ENCODE data around the gene ABCC1. TPM values are rescaled to one million over a fixed set of nuclear protein-coding genes. Genes with fewer than 3 reads are reported as not detected.

ABCC1 gene
- total RNA-seq, 1 experiment from 2014 or later, result 61.9 TPM

DNA sequence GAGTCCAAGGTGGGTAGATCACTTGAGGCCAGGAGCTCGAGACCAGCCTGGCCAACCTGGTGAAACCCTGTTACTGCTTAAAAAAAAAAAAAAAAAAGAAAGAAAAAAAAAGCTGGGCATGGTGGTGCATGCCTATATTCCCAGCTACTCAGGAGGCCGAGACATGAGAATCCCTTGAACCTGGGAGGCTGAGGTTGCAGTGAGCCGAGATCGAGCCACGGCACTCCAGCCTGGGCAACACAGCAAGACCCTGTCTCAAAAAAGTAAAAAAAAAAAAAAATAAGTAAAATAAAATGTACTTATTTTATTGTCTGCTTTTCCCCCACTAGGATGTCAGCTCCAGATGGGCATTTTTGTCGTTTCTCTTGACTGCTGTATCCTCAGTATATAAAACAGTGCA is 107.7 kb downstream of the ABCC1 start:
- DNase-seq (ENCODE audit: low spot score), result no peak
- ChIA-PET CTCF (no interaction called here), POLR2A (no interaction called here)
- Mint-ChIP-seq H3K27ac (no peak overlapping the region), H3K36me3 (peaks cover 50% of the 10 kb centered on the region), H3K9me3 (no peaks in the 10 kb centered on the region), H3K27me3 (ENCODE audit: low read depth) (no peaks in the 10 kb centered on the region), H3K4me1 (no peaks in the 10 kb centered on the region), H3K4me3 (no peak overlapping the region)
- TF ChIP-seq JUN (CRISPR knock-in tag; IDR thresholded peaks at IDR 0.05) (no peak), ZNF121 (CRISPR knock-in tag; IDR thresholded peaks at IDR 0.05) (0 out of 2 replicates have a peak, but pooled peaks have one; percentile 35)
- ATAC-seq, result no peak

DNA sequence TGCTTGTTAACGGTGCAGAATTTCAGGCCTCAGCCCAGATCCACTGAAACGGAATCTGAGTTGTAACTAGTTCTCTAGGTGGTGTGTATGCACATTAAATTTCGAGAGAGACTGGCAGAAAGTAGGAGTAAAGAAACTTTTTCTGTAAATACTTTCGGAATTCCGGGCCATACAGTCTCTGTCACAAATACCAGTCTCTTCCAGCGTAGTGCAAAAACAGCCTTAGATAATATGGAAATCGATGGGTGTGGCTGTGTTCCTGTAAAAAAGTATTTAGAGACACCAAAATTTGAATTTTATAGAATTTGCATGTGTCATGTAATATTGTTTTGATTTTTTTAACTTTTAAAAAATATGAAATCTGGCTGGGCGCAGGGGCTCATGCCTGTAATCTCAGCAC is 109.7 kb downstream of the ABCC1 start:
- CTCF ChIA-PET, result no interaction called here
- POLR2A ChIA-PET, result no interaction called here
- Mint-ChIP-seq H3K27ac (no peak overlapping the region), H3K4me1 (no peaks in the 10 kb centered on the region), H3K4me3 (no peak overlapping the region), H3K36me3 (peaks cover 49% of the 10 kb centered on the region), H3K27me3 (ENCODE audit: low read depth) (no peaks in the 10 kb centered on the region), H3K9me3 (no peaks in the 10 kb centered on the region)
- TF ChIP-seq, protein P1, sequence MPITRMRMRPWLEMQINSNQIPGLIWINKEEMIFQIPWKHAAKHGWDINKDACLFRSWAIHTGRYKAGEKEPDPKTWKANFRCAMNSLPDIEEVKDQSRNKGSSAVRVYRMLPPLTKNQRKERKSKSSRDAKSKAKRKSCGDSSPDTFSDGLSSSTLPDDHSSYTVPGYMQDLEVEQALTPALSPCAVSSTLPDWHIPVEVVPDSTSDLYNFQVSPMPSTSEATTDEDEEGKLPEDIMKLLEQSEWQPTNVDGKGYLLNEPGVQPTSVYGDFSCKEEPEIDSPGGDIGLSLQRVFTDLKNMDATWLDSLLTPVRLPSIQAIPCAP (CRISPR knock-in tag; IDR thresholded peaks at IDR 0.05), result no peak
- TF ChIP-seq GTF2I (CRISPR knock-in tag; conservative IDR thresholded peaks at IDR 0.05), result no peak
- TF ChIP-seq, protein P2, sequence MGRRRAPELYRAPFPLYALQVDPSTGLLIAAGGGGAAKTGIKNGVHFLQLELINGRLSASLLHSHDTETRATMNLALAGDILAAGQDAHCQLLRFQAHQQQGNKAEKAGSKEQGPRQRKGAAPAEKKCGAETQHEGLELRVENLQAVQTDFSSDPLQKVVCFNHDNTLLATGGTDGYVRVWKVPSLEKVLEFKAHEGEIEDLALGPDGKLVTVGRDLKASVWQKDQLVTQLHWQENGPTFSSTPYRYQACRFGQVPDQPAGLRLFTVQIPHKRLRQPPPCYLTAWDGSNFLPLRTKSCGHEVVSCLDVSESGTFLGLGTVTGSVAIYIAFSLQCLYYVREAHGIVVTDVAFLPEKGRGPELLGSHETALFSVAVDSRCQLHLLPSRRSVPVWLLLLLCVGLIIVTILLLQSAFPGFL (CRISPR knock-in tag; IDR thresholded peaks at IDR 0.05; ENCODE audit: borderline replicate concordance), result no peak
- TF ChIP-seq NFE2L1 (CRISPR knock-in tag; IDR thresholded peaks at IDR 0.05), result no peak
- TF ChIP-seq, protein P3, sequence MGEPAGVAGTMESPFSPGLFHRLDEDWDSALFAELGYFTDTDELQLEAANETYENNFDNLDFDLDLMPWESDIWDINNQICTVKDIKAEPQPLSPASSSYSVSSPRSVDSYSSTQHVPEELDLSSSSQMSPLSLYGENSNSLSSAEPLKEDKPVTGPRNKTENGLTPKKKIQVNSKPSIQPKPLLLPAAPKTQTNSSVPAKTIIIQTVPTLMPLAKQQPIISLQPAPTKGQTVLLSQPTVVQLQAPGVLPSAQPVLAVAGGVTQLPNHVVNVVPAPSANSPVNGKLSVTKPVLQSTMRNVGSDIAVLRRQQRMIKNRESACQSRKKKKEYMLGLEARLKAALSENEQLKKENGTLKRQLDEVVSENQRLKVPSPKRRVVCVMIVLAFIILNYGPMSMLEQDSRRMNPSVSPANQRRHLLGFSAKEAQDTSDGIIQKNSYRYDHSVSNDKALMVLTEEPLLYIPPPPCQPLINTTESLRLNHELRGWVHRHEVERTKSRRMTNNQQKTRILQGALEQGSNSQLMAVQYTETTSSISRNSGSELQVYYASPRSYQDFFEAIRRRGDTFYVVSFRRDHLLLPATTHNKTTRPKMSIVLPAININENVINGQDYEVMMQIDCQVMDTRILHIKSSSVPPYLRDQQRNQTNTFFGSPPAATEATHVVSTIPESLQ (CRISPR knock-in tag; IDR thresholded peaks at IDR 0.05), result no peak
- no peak for TF ChIP-seq SMAD4 (CRISPR knock-in tag; IDR thresholded peaks at IDR 0.05)
- TF ChIP-seq ZNF671 (CRISPR knock-in tag; IDR thresholded peaks at IDR 0.05), result no peak
- TF ChIP-seq, protein P4, sequence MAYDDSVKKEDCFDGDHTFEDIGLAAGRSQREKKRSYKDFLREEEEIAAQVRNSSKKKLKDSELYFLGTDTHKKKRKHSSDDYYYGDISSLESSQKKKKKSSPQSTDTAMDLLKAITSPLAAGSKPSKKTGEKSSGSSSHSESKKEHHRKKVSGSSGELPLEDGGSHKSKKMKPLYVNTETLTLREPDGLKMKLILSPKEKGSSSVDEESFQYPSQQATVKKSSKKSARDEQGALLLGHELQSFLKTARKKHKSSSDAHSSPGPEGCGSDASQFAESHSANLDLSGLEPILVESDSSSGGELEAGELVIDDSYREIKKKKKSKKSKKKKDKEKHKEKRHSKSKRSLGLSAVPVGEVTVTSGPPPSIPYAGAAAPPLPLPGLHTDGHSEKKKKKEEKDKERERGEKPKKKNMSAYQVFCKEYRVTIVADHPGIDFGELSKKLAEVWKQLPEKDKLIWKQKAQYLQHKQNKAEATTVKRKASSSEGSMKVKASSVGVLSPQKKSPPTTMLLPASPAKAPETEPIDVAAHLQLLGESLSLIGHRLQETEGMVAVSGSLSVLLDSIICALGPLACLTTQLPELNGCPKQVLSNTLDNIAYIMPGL (CRISPR knock-in tag; IDR thresholded peaks at IDR 0.05), result no peak
- TF ChIP-seq, protein P5, sequence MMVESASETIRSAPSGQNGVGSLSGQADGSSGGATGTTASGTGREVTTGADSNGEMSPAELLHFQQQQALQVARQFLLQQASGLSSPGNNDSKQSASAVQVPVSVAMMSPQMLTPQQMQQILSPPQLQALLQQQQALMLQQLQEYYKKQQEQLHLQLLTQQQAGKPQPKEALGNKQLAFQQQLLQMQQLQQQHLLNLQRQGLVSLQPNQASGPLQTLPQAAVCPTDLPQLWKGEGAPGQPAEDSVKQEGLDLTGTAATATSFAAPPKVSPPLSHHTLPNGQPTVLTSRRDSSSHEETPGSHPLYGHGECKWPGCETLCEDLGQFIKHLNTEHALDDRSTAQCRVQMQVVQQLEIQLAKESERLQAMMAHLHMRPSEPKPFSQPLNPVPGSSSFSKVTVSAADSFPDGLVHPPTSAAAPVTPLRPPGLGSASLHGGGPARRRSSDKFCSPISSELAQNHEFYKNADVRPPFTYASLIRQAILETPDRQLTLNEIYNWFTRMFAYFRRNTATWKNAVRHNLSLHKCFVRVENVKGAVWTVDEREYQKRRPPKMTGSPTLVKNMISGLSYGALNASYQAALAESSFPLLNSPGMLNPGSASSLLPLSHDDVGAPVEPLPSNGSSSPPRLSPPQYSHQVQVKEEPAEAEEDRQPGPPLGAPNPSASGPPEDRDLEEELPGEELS (CRISPR knock-in tag; IDR thresholded peaks at IDR 0.05), result no peak
- TF ChIP-seq, protein P6, sequence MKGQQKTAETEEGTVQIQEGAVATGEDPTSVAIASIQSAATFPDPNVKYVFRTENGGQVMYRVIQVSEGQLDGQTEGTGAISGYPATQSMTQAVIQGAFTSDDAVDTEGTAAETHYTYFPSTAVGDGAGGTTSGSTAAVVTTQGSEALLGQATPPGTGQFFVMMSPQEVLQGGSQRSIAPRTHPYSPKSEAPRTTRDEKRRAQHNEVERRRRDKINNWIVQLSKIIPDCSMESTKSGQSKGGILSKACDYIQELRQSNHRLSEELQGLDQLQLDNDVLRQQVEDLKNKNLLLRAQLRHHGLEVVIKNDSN (CRISPR knock-in tag; IDR thresholded peaks at IDR 0.05), result no peak
- no peak for TF ChIP-seq RORB (CRISPR knock-in tag; IDR thresholded peaks at IDR 0.05)
- TF ChIP-seq, protein P7, sequence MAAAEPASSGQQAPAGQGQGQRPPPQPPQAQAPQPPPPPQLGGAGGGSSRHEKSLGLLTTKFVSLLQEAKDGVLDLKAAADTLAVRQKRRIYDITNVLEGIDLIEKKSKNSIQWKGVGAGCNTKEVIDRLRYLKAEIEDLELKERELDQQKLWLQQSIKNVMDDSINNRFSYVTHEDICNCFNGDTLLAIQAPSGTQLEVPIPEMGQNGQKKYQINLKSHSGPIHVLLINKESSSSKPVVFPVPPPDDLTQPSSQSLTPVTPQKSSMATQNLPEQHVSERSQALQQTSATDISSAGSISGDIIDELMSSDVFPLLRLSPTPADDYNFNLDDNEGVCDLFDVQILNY (CRISPR knock-in tag; IDR thresholded peaks at IDR 0.05), result no peak
- TF ChIP-seq JUN (CRISPR knock-in tag; IDR thresholded peaks at IDR 0.05), result no peak
- TF ChIP-seq, protein P8, sequence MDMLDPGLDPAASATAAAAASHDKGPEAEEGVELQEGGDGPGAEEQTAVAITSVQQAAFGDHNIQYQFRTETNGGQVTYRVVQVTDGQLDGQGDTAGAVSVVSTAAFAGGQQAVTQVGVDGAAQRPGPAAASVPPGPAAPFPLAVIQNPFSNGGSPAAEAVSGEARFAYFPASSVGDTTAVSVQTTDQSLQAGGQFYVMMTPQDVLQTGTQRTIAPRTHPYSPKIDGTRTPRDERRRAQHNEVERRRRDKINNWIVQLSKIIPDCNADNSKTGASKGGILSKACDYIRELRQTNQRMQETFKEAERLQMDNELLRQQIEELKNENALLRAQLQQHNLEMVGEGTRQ (CRISPR knock-in tag; IDR thresholded peaks at IDR 0.05), result no peak
- no peak for TF ChIP-seq ZNF317 (CRISPR knock-in tag; IDR thresholded peaks at IDR 0.05; ENCODE audit: borderline replicate concordance, low read depth)
- TF ChIP-seq, protein P9, sequence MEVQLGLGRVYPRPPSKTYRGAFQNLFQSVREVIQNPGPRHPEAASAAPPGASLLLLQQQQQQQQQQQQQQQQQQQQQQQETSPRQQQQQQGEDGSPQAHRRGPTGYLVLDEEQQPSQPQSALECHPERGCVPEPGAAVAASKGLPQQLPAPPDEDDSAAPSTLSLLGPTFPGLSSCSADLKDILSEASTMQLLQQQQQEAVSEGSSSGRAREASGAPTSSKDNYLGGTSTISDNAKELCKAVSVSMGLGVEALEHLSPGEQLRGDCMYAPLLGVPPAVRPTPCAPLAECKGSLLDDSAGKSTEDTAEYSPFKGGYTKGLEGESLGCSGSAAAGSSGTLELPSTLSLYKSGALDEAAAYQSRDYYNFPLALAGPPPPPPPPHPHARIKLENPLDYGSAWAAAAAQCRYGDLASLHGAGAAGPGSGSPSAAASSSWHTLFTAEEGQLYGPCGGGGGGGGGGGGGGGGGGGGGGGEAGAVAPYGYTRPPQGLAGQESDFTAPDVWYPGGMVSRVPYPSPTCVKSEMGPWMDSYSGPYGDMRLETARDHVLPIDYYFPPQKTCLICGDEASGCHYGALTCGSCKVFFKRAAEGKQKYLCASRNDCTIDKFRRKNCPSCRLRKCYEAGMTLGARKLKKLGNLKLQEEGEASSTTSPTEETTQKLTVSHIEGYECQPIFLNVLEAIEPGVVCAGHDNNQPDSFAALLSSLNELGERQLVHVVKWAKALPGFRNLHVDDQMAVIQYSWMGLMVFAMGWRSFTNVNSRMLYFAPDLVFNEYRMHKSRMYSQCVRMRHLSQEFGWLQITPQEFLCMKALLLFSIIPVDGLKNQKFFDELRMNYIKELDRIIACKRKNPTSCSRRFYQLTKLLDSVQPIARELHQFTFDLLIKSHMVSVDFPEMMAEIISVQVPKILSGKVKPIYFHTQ (CRISPR knock-in tag; IDR thresholded peaks at IDR 0.05), result no peak
- TF ChIP-seq, protein P10, sequence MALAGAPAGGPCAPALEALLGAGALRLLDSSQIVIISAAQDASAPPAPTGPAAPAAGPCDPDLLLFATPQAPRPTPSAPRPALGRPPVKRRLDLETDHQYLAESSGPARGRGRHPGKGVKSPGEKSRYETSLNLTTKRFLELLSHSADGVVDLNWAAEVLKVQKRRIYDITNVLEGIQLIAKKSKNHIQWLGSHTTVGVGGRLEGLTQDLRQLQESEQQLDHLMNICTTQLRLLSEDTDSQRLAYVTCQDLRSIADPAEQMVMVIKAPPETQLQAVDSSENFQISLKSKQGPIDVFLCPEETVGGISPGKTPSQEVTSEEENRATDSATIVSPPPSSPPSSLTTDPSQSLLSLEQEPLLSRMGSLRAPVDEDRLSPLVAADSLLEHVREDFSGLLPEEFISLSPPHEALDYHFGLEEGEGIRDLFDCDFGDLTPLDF (CRISPR knock-in tag; IDR thresholded peaks at IDR 0.05), result no peak
- DNase-seq (ENCODE audit: low spot score) (no peak), ATAC-seq (no peak)

Measured in WTC11 (cell line).